Hepatocyte (in vitro differentiated cells): ENCODE data around the gene OR51V1. TPM values are rescaled to one million over a fixed set of nuclear protein-coding genes. Genes with fewer than 3 reads are reported as not detected.
"Not testable (repeated sequence)": the region's sequence is repeated elsewhere in the genome, so short reads cannot be mapped to it uniquely, and the experiment has no call there.

Source experiments
- DNase-seq: peaks from one replicate; pipeline ENCODE4 v3.0.0-alpha.2; 2016; ENCODE audit warnings: low spot score
- H2AFZ ChIP-seq: fragments of 200-600 bp; sonication (generic); 2 replicates; pipeline ENCODE4 v1.6.0; 2016; ENCODE audit warnings: antibody characterized with exemption, mild to moderate bottlenecking
- H3K27ac ChIP-seq: fragments of 200-600 bp; sonication (generic); 2 replicates; pipeline ENCODE4 v1.5.1; 2016; ENCODE audit warnings: mild to moderate bottlenecking
- H3K27me3 ChIP-seq: fragments of 200-600 bp; sonication (generic); 2 replicates; pipeline ENCODE4 v1.6.1; 2016
- H3K36me3 ChIP-seq: fragments of 200-600 bp; sonication (generic); replicated peaks from 2 replicates; pipeline ENCODE4 v1.5.1; 2016; ENCODE audit warnings: low read depth; ENCODE audit not compliant: insufficient read depth
- H3K4me1 ChIP-seq: fragments of 200-600 bp; sonication (generic); 2 replicates; pipeline ENCODE4 v1.5.1; 2016; ENCODE audit warnings: mild to moderate bottlenecking, moderate library complexity; ENCODE audit not compliant: insufficient read depth
- H3K4me2 ChIP-seq: fragments of 200-600 bp; sonication (generic); 2 replicates; pipeline ENCODE4 v1.6.0; 2016
- H3K4me3 ChIP-seq: fragments of 200-600 bp; sonication (generic); 2 replicates; pipeline ENCODE4 v1.5.1; 2016; ENCODE audit warnings: mild to moderate bottlenecking
- H3K79me2 ChIP-seq: fragments of 200-600 bp; sonication (generic); 2 replicates; pipeline ENCODE4 v1.6.0; 2017; ENCODE audit warnings: mild to moderate bottlenecking
- H3K9me2 ChIP-seq: fragments of 200-600 bp; sonication (generic); replicated peaks from 2 replicates; pipeline ENCODE4 v1.6.0; 2017; ENCODE audit warnings: mild to moderate bottlenecking; ENCODE audit not compliant: insufficient read depth
- H3K9me3 ChIP-seq: fragments of 200-600 bp; sonication (generic); 2 replicates; pipeline ENCODE4 v1.5.1; 2016; ENCODE audit warnings: low read depth, mild to moderate bottlenecking
- H4K20me1 ChIP-seq: fragments of 200-600 bp; sonication (generic); 2 replicates; pipeline ENCODE4 v1.6.0; 2016; ENCODE audit warnings: mild to moderate bottlenecking; ENCODE audit not compliant: insufficient read depth, poor library complexity, severe bottlenecking
- EZH2 ChIP-seq: fragments of 200-600 bp; sonication (generic); IDR thresholded peaks from 2 replicates; pipeline ENCODE4 v1.6.1; 2016; ENCODE audit warnings: antibody characterized with exemption, mild to moderate bottlenecking, borderline replicate concordance
- EZH2phosphoT487 ChIP-seq: fragments of 200-600 bp; sonication (generic); IDR thresholded peaks from one replicate; pipeline ENCODE4 v1.6.1; 2018; ENCODE audit warnings: antibody characterized with exemption, mild to moderate bottlenecking, low read depth, moderate library complexity; ENCODE audit not compliant: unreplicated experiment, severe bottlenecking
- WGBS: methylation state at CpG from one replicate; pipeline ENCODE4 v1.1.6; 2016; ENCODE audit warnings: low lambda C conversion rate; ENCODE audit errors: missing lambda C conversion rate; 5-methylcytosine and 5-hydroxymethylcytosine counted together
- polyA plus RNA-seq: library from polyadenylated mRNA; unstranded; fragments of >200 nt; fragmentation: Nextera tagmentation; extraction: Ambion mirVana; gene quantifications from 2 replicates; pipeline ENCODE4 v1.2.1, GENCODE V29; 2016
- total RNA-seq: library from RNA; depleted of rRNA; stranded (reverse); fragments of >200 nt; gene quantifications from 2 replicates; pipeline ENCODE4 v1.2.3, GENCODE V29; 2014
- TF ChIP-seq, protein P1 (sequence below): fragments of 200-600 bp; sonication (generic); IDR thresholded peaks from 2 replicates; pipeline ENCODE4 v1.5.1; 2016; ENCODE audit warnings: antibody characterized with exemption, mild to moderate bottlenecking; ENCODE audit not compliant: poor library complexity

OR51V1 gene
- total and polyA plus RNA-seq, 2 experiments from 2014 or later, result not detected

DNA sequence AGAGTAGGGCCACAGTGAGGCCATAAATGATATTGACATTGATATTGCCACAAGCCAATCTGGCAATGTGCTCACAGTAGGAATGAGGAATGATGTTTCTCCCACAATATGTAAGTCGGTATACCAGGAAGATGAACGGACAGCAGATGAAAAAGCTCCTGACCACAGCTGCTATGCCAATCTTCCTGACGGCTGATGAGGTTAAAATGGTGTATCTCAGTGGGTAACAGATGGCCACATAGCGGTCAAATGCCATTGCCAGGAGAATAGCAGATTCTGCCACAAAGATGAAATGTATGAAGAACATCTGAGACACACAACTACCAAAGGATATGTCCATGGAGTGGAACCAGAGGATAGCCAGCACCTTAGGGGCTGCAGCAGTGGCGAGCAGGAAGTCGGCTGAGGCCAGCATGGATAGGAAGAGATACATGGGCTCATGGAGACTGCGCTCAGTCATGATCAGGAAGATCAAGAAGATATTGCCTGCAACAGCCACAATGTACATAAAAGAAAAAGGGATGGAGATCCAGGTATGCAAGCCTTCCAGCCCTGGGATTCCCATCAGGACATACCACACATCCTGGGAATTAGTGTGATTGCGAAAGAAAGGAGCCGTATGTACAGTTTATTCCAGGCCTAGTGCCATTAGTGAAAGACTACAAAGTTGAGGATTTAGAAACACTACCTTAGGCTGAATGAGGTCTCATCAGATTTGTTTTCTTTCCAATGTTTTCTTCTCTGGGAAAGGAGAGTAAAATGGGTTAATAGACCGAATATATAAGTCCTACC, 22.2 kb downstream of the OR51V1 start:
- no peaks in the 10 kb centered on the region for H3K36me3 ChIP-seq
- no peaks in the 10 kb centered on the region for H3K4me1 ChIP-seq
- no peak overlapping the region for H3K4me2 ChIP-seq
- no peaks in the 10 kb centered on the region for H4K20me1 ChIP-seq
- no peak for DNase-seq
- H2AFZ ChIP-seq, result no peak overlapping the region
- WGBS, result 79% methylated on average over 10 of the region's 10 CpGs
- no peaks in the 10 kb centered on the region for H3K9me2 ChIP-seq
- H3K27me3 ChIP-seq, result no peaks in the 10 kb centered on the region
- TF ChIP-seq EZH2 (no peak), EZH2phosphoT487 (no peak)
- TF ChIP-seq, protein P1, sequence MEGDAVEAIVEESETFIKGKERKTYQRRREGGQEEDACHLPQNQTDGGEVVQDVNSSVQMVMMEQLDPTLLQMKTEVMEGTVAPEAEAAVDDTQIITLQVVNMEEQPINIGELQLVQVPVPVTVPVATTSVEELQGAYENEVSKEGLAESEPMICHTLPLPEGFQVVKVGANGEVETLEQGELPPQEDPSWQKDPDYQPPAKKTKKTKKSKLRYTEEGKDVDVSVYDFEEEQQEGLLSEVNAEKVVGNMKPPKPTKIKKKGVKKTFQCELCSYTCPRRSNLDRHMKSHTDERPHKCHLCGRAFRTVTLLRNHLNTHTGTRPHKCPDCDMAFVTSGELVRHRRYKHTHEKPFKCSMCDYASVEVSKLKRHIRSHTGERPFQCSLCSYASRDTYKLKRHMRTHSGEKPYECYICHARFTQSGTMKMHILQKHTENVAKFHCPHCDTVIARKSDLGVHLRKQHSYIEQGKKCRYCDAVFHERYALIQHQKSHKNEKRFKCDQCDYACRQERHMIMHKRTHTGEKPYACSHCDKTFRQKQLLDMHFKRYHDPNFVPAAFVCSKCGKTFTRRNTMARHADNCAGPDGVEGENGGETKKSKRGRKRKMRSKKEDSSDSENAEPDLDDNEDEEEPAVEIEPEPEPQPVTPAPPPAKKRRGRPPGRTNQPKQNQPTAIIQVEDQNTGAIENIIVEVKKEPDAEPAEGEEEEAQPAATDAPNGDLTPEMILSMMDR, result no peak
- no peak overlapping the region for H3K4me3 ChIP-seq
- H3K79me2 ChIP-seq, result no peaks in the 10 kb centered on the region
- no peaks in the 10 kb centered on the region for H3K9me3 ChIP-seq
- H3K27ac ChIP-seq, result no peak overlapping the region

DNA sequence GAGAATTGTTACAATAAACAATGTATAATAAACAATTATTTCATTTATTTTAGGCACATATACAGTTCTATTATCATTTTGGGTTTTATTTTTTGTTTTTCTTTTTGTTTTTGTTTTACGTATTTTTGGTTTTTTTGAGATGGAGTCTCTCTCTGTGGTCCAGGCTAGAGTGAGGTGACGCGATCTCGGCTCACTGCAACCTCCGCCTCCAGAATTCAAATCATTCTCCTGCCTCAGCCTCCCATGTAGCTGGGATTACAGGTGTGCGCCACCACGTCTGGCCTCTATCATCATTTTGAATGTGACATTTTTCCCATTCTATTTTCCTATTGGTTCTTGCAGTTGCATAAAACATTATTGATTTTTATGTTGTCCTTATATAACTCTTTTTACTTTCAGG, 25.5 kb downstream of the OR51V1 start:
- TF ChIP-seq, protein P1, result no peak
- TF ChIP-seq EZH2phosphoT487 (no peak), EZH2 (no peak)
- WGBS, result 93% methylated on average over 7 of the region's 7 CpGs
- Histone ChIP-seq H4K20me1 (no peaks in the 10 kb centered on the region), H2AFZ (no peak overlapping the region), H3K27me3 (no peaks in the 10 kb centered on the region), H3K36me3 (no peaks in the 10 kb centered on the region), H3K4me2 (no peak overlapping the region), H3K9me2 (no peaks in the 10 kb centered on the region), H3K4me1 (no peaks in the 10 kb centered on the region), H3K4me3 (no peak overlapping the region), H3K27ac (no peak overlapping the region), H3K79me2 (no peaks in the 10 kb centered on the region), H3K9me3 (no peaks in the 10 kb centered on the region)
- DNase-seq, result no peak

DNA sequence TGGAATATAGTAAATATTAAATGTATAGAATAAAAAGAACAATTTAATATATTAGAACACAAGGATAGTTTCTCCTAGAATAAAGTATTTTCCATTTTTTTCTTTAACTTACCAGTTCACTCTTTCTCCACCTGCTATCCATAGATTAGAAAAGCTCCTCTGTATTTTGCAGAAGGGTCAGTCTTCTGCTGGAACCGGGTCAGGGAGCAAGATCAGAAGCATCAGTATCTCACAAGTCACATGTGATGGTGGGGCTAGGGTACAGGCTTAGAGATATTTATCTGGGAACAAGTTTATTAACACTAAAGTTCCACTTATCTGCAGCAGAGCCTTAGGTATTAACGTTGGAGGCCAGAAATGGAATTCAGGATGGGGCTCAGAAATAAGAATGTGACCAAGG, 28.6 kb downstream of the OR51V1 start:
- 70% methylated on average over 2 of the region's 2 CpGs for WGBS
- no peaks in the 10 kb centered on the region for H3K9me3 ChIP-seq
- TF ChIP-seq, protein P1, result no peak
- TF ChIP-seq EZH2 (no peak), EZH2phosphoT487 (no peak)

DNA sequence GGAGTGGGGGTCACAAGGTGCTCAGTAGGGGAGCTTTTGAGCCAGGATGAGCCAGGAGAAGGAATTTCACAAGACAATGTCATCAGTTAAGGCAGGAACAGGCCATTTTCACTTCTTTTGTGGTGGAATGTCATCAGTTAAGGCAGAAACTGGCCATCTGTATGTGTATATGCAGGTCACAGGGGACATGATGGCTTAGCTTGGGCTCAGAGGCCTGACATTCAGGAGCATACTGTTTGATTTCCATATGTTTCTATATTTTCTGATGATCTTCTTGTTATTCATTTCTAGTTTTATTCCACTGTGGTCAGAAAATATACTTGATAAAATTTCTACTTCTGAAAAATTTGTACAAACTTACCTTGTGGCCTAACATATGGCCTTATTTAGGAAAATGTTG, 34.6 kb downstream of the OR51V1 start:
- H3K79me2 ChIP-seq, H3K9me3 ChIP-seq, DNase-seq, H2AFZ ChIP-seq, H3K4me3 ChIP-seq, H3K36me3 ChIP-seq, H3K4me2 ChIP-seq, H3K27ac ChIP-seq, H4K20me1 ChIP-seq, H3K27me3 ChIP-seq, H3K9me2 ChIP-seq, H3K4me1 ChIP-seq: not testable (repeated sequence)

More for the DNA sequence above, 28.6 kb downstream of the OR51V1 start:
- Histone ChIP-seq H2AFZ (no peak overlapping the region), H3K27ac (no peak overlapping the region), H3K4me1 (no peaks in the 10 kb centered on the region), H4K20me1 (no peaks in the 10 kb centered on the region), H3K9me2 (no peaks in the 10 kb centered on the region), H3K4me2 (no peak overlapping the region), H3K27me3 (no peaks in the 10 kb centered on the region), H3K4me3 (no peak overlapping the region), H3K36me3 (no peaks in the 10 kb centered on the region), H3K79me2 (no peaks in the 10 kb centered on the region)
- DNase-seq, result no peak

DNA sequence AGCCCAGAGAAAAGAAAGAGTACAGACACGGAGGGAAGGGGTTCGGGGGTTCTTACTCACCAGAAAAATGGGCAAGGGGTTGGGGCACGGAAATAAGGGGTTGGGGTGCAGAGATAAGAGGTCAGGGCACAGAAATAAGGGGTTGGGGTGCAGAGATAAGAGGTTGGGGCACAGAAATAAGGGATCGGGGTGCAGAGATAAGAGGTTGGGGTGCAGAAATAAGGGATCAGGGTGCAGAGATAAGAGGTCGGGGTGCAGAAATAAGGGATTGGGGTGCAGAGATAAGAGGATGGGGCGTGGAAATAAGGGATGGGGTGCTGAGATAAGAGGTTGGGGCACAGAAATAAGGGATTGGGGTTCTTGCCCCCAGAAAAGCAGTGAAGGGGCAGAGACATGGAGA, 35.7 kb downstream of the OR51V1 start:
- not testable (repeated sequence) for H3K4me2 ChIP-seq, H4K20me1 ChIP-seq, H3K9me2 ChIP-seq, H3K4me3 ChIP-seq, H3K36me3 ChIP-seq, H2AFZ ChIP-seq, H3K4me1 ChIP-seq, DNase-seq, H3K27me3 ChIP-seq, H3K79me2 ChIP-seq, H3K27ac ChIP-seq, H3K9me3 ChIP-seq
- WGBS, result 79% methylated on average over 6 of the region's 6 CpGs

DNA sequence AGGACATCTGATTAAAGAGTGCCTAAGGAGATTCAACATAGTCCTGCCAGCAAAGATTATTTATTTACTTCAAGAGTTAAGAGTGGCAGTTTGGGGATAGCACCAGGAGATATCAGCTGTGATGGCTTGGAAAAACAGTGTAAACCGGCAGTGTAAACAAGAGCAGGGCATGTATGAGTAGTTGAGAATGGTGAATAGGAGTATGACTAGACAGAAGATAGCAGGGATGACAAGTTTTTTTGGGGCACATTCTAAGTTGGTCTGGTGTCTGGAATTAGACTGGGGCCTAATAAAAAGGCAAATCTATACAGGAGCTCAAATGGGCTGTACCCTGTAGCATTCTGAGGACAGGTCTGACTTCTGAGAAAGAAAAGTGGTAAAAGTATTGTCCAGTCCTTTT, 39.4 kb downstream of the OR51V1 start:
- WGBS, result 63% methylated on average over 1 of the region's 1 CpG
- not testable (repeated sequence) for H3K9me3 ChIP-seq, H3K27me3 ChIP-seq, H4K20me1 ChIP-seq, H3K4me1 ChIP-seq, H3K79me2 ChIP-seq, H3K4me2 ChIP-seq, H3K9me2 ChIP-seq, H2AFZ ChIP-seq, H3K4me3 ChIP-seq, H3K36me3 ChIP-seq, H3K27ac ChIP-seq, DNase-seq
